Measurements from ENCODE around the gene MARCHF9.

MARCHF9 gene

GRCh38 chr12:57755454-57756372 lies 810 bp downstream of the MARCHF9 start:
- DNase-seq, result peak; percentile 44

- DNase-seq, result no peak
These were observed 1.8 kb downstream of the MARCHF9 start for GRCh38 chr12:57756406-57757341.

GRCh38 chr12:57757771-57758170 lies 2.9 kb downstream of the MARCHF9 start:
- no peak for DNase-seq

GRCh38 chr12:57758552-57759359 lies 3.9 kb downstream of the MARCHF9 start:
- DNase-seq, result no peak

GRCh38 chr12:57759360-57759980 lies 4.6 kb downstream of the MARCHF9 start:
- no peak for DNase-seq

GRCh38 chr12:57760347-57760982 lies 5.6 kb downstream of the MARCHF9 start:
- DNase-seq, result no peak

- DNase-seq, result no peak
These were observed 6.6 kb downstream of the MARCHF9 start for GRCh38 chr12:57761391-57761998.

- no peak for DNase-seq
These were observed 7.6 kb downstream of the MARCHF9 start for GRCh38 chr12:57762463-57762862.

- no peak for DNase-seq
These were observed 9.2 kb downstream of the MARCHF9 start for GRCh38 chr12:57763881-57764661.

- DNase-seq, result no peak
These were observed 9.7 kb downstream of the MARCHF9 start for GRCh38 chr12:57764662-57765002.

- DNase-seq, result peak; percentile 24
These were observed 10.2 kb downstream of the MARCHF9 start for GRCh38 chr12:57765003-57765697.

GRCh38 chr12:57765698-57766463 lies 11.0 kb downstream of the MARCHF9 start:
- no peak for DNase-seq

GRCh38 chr12:57766464-57767304 lies 11.8 kb downstream of the MARCHF9 start, which contains the start of gene CYP27B1:
Gene CYP27B1, minus strand, starts transcription at chr12:57767078. Its CDS starts 37 bp downstream, at chr12:57767041.
- no peak for DNase-seq

GRCh38 chr12:57767305-57767698 lies 12.4 kb downstream of the MARCHF9 start:
- DNase-seq, result no peak

- DNase-seq, result no peak
These were observed 13.0 kb downstream of the MARCHF9 start for GRCh38 chr12:57767876-57768275.

- no peak for DNase-seq
These were observed 14.7 kb downstream of the MARCHF9 start for GRCh38 chr12:57769594-57769993.

- no peak for DNase-seq
These were observed 15.8 kb downstream of the MARCHF9 start for GRCh38 chr12:57770734-57771133.

Data from activated gamma-delta T cell (primary cell).